Glutamatergic neuron (in vitro differentiated cells): ENCODE data around the gene RCOR1. TPM values are rescaled to one million over a fixed set of nuclear protein-coding genes. Genes with fewer than 3 reads are reported as not detected.

Experiments
- DNase-seq: peaks from one replicate; pipeline ENCODE4 v3.0.0; 2022
- H3K27ac Mint-ChIP-seq: one replicate; pipeline ENCODE4 v1.8.0; 2020; ENCODE audit warnings: mild to moderate bottlenecking, mixed read lengths, inconsistent platforms; ENCODE audit not compliant: unreplicated experiment
- H3K27me3 Mint-ChIP-seq: one replicate; pipeline ENCODE4 v1.8.0; 2020; ENCODE audit warnings: mild to moderate bottlenecking, moderate library complexity, mixed read lengths, inconsistent platforms; ENCODE audit not compliant: unreplicated experiment
- H3K36me3 Mint-ChIP-seq: one replicate; pipeline ENCODE4 v1.8.0; 2020; ENCODE audit warnings: mild to moderate bottlenecking, mixed read lengths, inconsistent platforms; ENCODE audit not compliant: unreplicated experiment
- H3K4me1 Mint-ChIP-seq: one replicate; pipeline ENCODE4 v1.8.0; 2020; ENCODE audit warnings: mild to moderate bottlenecking, low read depth, mixed read lengths, inconsistent platforms; ENCODE audit not compliant: unreplicated experiment
- H3K4me3 Mint-ChIP-seq: one replicate; pipeline ENCODE4 v1.8.0; 2020; ENCODE audit warnings: mild to moderate bottlenecking, mixed read lengths, inconsistent platforms; ENCODE audit not compliant: unreplicated experiment
- H3K9me3 Mint-ChIP-seq: one replicate; pipeline ENCODE4 v1.8.0; 2020; ENCODE audit warnings: mild to moderate bottlenecking, moderate library complexity, mixed read lengths, inconsistent platforms; ENCODE audit not compliant: unreplicated experiment
- CTCF ChIP-seq: fragments of 200-600 bp; sonication (generic); IDR thresholded peaks from one replicate; pipeline ENCODE4 v1.5.0; 2021; ENCODE audit not compliant: partially characterized antibody, unreplicated experiment
- total RNA-seq: library from RNA; stranded (reverse); fragmentation: NEBNext Ultra II Directional; extraction: Animal tissue kit (Norgen Biotek cat#: 25700); gene quantifications from one replicate; pipeline ENCODE4 v1.2.1, GENCODE V29; 2021; ENCODE audit not compliant: unreplicated experiment

RCOR1 gene
- total RNA-seq, 1 donor from 2014 or later: 14.3 TPM

GRCh38 chr14:102604183-102604582, 11.7 kb downstream of the RCOR1 start:
- H3K36me3 Mint-ChIP-seq: no peaks in the 10 kb centered on the region
- no peak for DNase-seq
- TF ChIP-seq CTCF: no peak
- no peaks in the 10 kb centered on the region for H3K9me3 Mint-ChIP-seq
- H3K4me1 Mint-ChIP-seq: no peaks in the 10 kb centered on the region
- H3K4me3 Mint-ChIP-seq: no peak overlapping the region
- no peak overlapping the region for H3K27ac Mint-ChIP-seq
- H3K27me3 Mint-ChIP-seq: peaks cover 2% of the 10 kb centered on the region

GRCh38 chr14:102605029-102605428, 12.6 kb downstream of the RCOR1 start:
- no peak for DNase-seq
- TF ChIP-seq CTCF: no peak
- no peaks in the 10 kb centered on the region for H3K9me3 Mint-ChIP-seq
- peaks cover 2% of the 10 kb centered on the region for H3K27me3 Mint-ChIP-seq
- H3K4me1 Mint-ChIP-seq: no peaks in the 10 kb centered on the region
- no peak overlapping the region for H3K4me3 Mint-ChIP-seq
- H3K36me3 Mint-ChIP-seq: no peaks in the 10 kb centered on the region
- H3K27ac Mint-ChIP-seq: no peak overlapping the region

GRCh38 chr14:102606296-102606695, 13.8 kb downstream of the RCOR1 start:
- no peaks in the 10 kb centered on the region for H3K4me1 Mint-ChIP-seq
- no peak for TF ChIP-seq CTCF
- no peaks in the 10 kb centered on the region for H3K36me3 Mint-ChIP-seq
- peaks cover 2% of the 10 kb centered on the region for H3K27me3 Mint-ChIP-seq
- H3K9me3 Mint-ChIP-seq: no peaks in the 10 kb centered on the region
- no peak for DNase-seq
- no peak overlapping the region for H3K27ac Mint-ChIP-seq
- no peak overlapping the region for H3K4me3 Mint-ChIP-seq

GRCh38 chr14:102608064-102608446, 15.6 kb downstream of the RCOR1 start:
- no peaks in the 10 kb centered on the region for H3K4me1 Mint-ChIP-seq
- peaks cover 2% of the 10 kb centered on the region for H3K27me3 Mint-ChIP-seq
- no peaks in the 10 kb centered on the region for H3K9me3 Mint-ChIP-seq
- no peak for DNase-seq
- H3K4me3 Mint-ChIP-seq: no peak overlapping the region
- H3K36me3 Mint-ChIP-seq: no peaks in the 10 kb centered on the region
- no peak for TF ChIP-seq CTCF
- H3K27ac Mint-ChIP-seq: no peak overlapping the region

GRCh38 chr14:102610968-102611811, 18.7 kb downstream of the RCOR1 start:
- H3K27ac Mint-ChIP-seq: no peak overlapping the region
- H3K36me3 Mint-ChIP-seq: no peaks in the 10 kb centered on the region
- H3K9me3 Mint-ChIP-seq: no peaks in the 10 kb centered on the region

More at GRCh38 chr14:102610968-102611811, 18.7 kb downstream of the RCOR1 start:
- Mint-ChIP-seq H3K4me1 (no peaks in the 10 kb centered on the region), H3K4me3 (no peak overlapping the region), H3K27me3 (no peaks in the 10 kb centered on the region)
- TF ChIP-seq CTCF: no peak
- no peak for DNase-seq
